Mesenteric fat pad (tissue), 1 donor: ENCODE data around the gene CPT1B. TPM values are rescaled to one million over a fixed set of nuclear protein-coding genes. Genes with fewer than 3 reads are reported as not detected.

ENCODE experiments used
- DNase-seq: peaks from one replicate; pipeline ENCODE4 v3.0.0-alpha.2; 2020; ENCODE audit warnings: low spot score
- total RNA-seq: library from RNA; stranded (reverse); fragmentation: NEBNext Ultra II Directional; extraction: Animal tissue kit (Norgen Biotek cat#: 25700); gene quantifications from one replicate; pipeline ENCODE4 v1.2.1, GENCODE V29; 2021
- donor health status: DM: yes; HTN: yes; CAD: no.

CPT1B gene
- total RNA-seq, 1 donor from 2014 or later, result 10.4 TPM

DNA sequence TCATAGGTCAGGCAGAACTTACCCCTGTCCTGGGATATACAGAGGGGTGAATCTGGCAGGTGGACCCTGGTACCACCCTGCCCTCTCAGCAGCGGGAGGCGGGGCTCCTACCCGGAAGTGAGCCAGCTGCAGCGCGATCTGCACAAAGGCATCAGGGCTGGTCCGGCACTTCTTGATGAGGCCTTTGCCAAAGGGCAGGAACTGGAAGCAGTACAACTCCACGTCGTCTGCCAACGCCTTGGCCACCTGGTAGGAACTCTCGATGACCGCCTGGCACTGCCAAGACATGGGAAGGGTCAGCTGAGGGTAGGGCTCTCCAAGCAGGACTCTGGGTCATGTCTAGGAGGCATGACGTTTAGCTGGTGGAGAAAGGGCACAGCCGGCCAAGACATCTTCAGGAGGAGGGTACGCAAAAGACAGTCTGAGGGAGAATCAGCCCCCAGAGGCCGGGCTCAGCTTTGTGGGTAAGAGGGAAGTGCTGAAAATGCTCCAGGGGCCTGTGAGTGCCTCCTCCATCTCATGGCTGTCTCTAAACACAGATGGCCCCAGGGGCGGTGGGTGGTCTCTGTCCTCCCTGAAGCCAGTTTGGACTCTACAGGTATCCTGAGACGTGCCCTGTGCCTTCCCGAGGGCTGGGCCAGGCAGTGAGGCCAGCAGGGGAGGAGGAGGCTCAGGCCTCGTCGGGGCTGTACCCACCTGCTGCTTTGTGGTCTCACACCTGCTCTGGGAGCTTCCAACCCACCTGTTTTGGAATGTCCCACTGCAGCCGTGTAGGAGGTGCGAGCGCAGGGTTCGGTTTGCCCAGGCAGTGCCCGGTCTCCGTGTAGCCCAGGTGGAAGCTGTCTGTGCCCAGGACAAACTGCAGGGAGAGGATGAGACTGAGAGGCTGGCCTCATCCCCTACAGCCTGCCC, 6.7 kb downstream of the CPT1B start:
- no peak for DNase-seq

DNA sequence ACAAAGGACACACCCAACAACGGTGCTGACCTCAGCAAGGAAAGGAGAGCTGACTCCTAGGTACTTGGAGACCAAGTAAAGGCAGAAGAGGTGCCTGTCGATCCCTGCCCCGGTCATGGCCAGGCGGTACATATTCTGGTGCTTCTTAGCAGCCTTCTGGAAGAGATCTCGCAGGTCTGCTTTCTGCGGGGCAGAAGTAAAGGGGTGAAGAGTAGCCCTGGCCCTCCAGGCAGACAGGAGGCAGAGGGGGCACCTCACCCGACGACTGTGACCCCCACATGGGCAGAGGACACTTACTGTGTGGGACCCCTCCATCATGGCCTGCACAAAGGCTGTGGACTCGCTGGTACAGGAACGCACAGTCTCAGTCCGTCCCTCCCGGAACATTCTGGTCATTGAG, 7.4 kb downstream of the CPT1B start:
- no peak for DNase-seq

DNA sequence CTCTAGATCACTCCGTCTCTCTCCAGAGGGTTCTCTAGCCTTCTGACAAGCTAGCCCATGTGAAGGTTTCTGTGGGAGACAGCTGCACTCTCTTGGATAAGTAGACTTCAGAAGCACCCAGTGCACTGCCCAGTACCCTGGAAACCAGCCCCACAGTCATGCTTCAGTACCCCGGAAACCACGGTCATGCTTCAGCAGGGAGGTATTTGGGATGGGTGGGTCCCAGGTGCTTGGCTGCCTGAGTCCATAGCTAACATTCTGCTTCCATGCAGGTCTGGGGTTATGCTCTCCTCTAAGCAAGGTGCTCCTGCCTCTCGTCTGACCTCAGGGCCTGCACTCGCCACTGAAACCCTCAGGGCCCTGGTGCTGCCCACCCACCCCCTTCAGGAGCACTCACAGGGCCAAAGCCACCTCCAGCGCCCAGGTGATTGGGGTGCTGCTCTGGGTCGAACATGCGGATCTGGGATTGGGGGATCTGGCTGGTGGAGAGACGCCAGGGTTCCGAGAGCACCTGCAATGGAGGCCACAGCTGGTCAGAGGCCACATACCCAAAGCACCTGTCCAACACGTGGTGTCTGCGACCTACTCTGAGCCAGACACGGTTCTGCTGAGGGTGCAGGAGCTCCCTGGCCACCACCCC, 8.2 kb downstream of the CPT1B start:
- DNase-seq, result no peak

DNA sequence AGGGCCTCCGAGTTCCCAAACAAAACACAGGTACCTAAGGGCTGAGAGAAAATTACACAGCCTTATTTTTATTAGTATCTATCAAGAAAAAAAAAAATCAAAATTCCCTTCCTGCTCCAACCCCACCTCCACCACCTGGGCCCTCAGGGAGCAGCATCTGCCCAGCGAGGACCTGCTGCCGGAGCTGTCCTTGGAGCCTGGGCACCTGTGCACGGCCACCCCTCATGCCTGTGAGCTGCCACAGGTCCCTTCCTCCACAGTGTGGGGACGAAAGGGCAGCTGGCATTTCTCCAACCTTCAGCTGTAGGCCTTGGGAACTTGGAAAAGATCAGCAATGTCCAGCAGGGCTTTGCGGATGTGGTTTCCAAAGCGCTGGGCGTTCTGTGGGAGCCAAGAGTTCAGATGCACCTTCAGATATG, 9.2 kb downstream of the CPT1B start:
- DNase-seq, result no peak

DNA sequence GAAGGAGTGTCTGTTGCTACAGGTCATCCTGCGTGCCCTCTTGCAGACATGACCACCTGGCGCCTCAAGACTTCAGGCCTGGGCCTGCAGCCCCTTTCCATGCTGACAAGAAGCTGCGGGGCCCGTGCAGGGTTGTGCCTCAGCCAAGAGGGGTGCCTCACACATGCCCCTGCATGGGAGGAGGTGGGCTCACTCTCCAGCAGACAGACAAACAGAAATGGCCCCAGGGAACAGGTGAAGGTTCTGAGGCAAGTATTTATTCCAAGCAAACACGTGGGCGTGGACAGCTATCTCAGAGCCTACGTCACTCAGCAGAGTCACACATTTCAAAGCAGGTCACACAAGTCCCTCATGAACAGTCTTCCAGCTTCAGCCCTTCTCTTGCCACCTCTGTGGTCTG, 9.6 kb downstream of the CPT1B start:
- no peak for DNase-seq

DNA sequence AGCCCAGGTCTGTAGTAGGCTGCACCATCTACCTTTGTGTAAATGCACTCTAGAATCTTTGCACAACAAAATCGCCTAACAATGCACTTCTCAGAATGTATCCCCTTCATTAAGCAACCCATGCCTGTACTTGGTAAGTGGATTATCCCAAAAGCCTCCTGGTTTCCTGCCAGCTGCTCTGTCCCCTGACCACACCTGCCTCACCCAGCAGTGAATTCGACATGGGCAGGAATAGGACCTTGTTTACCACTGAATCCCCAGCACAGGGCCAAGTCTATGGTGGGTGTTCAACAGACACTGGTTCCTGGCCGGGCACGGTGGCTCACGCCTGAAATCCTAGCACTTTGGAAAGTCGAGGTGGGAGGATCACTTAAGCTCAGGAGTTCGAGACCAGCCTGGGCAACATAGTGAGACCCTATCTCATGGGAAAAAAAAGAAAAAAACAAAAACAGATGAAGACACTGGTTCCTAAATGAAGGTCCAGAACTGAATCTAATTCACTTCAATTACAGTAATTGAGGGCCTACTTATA, 10.4 kb downstream of the CPT1B start:
- no peak for DNase-seq

DNA sequence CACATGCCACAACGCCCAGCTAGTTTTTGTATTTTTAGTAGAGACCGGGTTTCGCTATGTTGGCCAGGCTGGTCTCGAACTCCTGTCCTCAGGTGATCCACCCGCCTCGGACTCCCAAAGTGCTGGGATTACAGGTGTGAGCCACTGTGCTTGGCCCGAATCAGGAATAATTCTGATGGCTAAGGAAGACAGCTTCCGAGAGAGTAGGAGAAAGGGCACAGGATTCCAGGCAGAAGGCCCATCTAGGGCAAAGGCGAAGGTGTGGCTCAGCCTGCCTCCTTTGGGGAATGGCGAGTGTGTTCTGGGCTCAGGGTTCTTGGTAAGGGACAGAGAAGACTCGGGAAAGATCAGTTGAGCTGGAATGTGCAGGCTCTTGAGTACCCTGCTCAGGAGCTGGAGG, 13.9 kb downstream of the CPT1B start:
- no peak for DNase-seq

DNA sequence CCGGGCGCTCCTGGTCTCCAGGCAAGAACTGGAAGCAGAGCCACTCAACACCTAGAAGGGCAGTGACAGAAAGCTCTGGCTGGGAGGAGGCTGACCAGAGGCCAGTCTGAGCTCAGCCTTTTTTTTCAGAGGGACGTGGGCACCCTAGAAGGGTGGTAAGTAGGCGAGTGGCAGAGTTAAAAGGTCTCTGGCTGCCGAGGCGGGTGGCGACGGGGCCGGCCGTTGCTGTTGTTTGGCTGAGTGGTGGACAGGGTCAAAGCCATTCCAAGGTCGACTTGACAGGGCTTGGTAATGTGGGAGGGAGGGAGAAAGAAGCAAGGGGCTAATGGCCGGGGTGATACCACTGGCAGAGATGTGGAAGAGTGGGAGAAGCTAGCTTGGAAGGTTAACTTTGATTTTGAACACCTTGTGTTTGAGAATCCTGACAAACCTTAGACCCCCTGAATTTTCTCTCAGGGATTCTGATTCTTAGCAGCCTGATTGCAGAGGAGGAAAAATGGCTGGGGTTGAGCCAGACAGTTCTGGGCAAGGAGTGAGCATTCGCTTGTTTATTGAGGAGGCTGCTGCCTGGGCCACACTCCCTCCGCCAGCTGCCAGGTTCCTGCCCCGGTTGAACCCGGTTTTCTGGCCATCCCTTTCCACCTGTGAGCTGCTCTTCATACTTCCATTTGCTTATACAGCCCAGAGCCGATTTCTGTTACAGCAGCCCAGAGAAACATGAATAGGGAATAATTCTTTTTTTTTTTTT, 14.6 kb downstream of the CPT1B start:
- DNase-seq, result no peak

DNA sequence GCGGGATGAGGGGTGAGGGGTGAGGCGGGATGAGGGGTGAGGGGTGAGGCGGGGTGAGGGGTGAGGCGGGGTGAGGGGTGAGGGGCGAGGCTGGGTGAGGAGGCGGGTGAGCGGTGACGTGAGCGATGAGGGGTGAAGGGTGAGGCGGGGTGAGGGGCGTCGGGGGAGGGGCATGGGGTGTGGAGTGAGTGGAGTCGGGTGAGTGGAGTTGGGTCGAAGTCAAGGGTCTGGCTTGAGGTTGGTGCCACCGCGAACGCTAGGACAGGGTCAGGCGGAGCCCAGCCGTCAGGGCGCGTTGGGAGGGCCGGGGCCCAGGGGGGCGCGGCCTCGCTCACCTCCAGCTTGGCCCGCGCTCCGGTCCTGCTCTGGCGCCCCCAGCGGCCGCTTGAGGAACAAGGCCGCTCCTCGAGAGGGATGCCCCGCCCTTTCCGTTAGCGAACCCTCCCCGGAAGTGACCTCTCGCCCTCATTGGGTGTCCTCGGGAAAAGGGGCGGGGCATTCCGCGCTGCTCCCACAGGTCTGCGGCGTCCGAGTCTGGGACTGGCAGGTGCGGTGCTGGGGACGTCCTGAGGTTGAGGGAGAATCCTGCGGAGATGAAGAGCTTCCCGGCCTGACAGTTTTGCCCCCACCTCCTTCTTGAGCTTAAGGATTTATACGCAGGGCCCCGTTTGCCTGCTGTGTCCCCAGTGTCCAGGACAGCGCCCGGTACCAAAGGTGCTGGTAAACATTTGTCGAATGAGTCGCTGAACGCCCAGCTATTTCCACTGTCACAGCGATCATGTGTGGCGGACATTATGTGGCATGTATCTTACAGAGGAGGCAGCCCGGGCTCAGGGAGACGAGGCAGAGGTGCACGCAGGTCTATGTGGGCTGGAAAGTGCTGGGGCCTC, 15.5 kb downstream of the CPT1B start, which contains the start of gene SYCE3:
Gene SYCE3 (minus strand): TSS at position 397 of the 890 bp plus-strand sequence. CDS start 6,514 bp downstream, outside the sequence.
- peak; percentile 99 for DNase-seq

DNA sequence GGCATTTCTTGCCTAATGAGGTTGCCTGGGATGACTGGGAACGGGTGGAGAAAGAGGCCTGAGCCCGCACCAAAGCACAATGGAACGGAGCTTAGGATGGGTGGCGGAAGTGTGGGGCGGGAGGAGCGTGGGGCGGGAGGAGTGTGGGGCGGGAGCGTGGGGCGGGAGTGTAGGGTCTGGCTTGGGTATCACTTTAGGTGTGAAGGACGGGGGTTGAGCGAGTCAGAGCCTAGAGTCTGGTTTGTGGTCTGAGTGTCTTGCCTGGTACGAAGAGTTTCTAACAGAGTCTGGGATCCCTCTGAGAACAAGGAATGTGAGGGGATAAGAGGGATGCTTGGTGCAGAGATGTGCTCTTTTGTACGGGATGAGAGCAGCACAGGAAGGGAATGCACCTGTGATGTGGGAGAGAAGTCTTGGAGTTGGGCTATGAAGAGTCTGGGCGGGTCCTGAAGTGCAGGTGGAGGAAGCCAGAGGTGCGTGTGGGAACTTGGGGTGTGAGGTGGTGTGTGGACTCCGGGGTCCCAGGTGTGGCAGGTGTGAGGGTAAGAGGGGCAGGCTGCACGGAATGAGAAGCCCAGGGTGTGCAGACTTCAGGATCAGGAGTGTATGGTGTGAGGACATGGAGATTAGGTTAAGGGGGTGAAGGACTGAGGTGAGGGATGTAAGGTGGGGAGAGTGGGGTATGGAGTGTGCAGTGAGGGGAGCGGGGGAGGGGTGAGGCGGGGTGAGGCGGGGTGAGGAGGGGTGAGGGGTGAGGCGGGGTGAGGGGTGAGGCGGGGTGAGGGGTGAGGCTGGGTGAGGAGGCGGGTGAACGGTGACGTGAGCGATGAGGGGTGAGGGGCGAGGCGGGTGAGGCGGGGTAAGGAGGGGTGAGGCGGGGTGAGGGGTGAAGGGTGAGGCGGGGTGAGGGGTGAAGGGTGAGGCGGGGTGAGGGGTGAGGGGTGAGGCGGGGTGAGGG, 16.5 kb downstream of the CPT1B start:
- DNase-seq, result no peak

DNA sequence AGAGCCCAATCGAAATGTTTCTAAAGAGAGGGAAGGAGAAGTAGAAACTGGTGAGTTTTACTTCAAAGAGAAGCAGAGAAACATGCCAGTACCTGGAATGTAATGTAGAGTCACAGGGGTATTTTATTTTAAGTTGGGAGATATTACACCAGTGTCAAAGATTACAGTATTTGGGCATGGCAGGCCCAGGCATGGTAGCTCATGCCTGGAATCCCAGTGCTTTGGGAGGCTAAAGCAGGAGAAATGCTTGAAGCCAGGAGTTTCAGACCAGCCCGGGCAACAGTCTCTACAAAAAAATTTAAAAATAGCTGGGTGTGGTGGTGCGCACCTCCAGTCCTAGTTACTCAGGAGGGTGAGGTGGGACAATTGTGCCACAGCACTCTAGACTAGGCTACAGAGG, 18.2 kb downstream of the CPT1B start:
- DNase-seq, result no peak

DNA sequence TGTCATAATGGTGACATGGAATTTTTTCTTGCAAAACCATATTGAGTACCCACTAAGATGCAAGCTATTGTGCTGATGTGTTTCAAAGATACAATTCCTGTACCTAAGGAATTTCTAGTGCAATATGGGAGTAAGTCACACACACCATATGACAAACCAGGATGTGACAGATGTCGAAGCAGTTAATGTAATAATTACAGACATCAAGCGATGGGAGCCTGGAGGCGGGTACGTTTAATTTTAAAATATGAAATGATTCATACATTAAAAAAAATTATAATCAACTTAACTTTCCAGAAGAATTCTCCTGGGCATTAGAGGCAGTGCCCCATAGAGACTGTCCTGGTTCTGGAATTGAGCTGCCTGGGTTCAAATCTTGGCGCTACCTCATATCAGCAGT, 21.5 kb downstream of the CPT1B start:
- no peak for DNase-seq

DNA sequence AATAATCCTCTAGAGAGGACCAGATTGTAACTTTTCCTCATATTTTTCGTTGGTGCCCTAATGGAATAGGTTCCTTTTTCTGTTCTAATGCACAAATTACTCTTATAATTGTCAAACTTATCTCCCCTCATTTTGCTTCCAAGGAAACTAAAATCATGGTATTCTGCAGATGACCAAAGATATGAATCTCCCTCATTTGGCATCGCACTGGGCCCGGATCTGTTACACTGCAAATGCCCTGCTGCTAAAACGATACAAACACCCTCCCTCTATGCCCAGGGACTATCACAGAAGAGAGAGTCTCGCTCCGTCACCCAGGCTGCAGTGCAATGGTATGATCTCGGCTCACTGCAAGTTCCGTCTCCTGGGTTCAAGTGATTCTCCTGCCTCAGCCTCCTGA, 24.9 kb downstream of the CPT1B start:
- no peak for DNase-seq

DNA sequence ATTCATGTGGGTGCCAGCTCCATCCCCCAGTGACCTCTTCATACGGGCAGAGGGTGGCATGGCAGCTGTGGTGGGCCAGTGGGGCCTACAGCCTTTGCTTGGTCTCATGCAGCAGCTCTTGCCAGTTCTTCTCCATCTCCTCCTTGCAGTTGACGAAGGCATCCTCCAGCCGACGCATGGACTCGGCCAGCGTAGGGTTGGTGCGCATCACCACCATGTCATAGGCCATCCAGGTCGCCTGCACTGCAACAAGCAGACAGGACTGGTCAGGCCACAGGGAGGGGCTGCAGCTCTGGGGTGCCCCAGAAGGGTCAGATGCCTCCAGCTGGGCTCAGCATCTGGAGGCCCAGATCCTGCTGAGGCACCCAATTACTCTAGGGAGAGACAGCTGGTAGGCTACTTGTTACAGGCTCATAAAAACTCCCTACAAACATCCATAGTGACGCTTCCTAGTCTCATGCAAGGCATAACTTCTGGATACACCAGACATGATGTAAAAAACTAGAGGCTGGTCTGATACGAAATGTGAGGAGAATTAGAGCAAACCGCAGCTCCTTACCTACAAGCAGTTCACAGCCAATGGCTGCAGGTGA, 27.0 kb downstream of the CPT1B start:
- no peak for DNase-seq

DNA sequence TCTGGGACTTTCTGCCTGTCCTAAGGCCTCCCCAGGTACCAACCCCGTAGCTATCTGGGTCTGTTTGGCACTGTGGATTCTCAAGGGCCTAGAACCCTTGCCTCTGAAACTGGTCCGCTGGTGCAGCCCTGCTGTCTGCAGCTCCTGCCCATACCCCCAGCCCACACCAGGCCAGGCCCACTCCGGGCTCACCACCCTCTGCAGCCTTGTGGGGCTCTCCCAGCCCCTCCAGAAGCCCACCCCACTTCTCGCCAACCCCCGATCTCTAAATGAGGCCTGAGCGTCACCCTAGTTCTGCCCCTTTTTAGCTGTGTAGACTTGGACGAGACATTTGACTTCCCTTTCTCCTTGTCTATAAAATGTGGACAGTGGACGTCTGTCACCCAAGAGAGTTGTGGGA, 27.8 kb downstream of the CPT1B start:
- DNase-seq, result no peak

DNA sequence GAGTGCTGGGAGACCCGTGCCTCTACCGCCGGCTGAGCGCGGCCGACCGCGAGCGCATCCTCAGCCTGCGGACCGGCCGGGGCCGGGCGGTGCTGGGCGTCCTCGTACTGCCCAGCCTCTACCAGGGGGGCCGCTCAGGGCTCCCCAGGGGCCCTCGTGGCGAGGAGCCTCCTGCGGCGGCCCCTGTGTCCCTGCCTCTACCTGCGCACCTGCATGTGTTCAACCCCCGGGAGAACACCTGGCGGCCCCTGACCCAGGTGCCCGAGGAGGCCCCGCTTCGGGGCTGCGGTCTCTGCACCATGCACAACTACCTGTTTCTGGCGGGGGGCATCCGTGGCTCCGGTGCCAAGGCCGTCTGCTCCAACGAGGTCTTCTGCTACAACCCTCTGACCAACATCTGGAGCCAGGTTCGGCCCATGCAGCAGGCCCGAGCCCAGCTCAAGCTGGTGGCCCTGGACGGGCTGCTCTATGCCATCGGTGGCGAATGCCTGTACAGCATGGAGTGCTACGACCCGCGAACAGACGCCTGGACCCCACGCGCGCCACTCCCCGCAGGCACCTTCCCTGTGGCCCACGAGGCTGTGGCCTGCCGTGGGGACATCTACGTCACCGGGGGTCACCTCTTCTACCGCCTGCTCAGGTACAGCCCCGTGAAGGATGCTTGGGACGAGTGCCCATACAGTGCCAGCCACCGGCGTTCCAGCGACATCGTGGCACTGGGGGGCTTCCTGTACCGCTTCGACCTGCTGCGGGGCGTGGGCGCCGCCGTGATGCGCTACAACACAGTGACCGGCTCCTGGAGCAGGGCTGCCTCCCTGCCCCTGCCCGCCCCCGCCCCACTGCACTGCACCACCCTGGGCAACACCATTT, 29.1 kb downstream of the CPT1B start:
- no peak for DNase-seq

DNA sequence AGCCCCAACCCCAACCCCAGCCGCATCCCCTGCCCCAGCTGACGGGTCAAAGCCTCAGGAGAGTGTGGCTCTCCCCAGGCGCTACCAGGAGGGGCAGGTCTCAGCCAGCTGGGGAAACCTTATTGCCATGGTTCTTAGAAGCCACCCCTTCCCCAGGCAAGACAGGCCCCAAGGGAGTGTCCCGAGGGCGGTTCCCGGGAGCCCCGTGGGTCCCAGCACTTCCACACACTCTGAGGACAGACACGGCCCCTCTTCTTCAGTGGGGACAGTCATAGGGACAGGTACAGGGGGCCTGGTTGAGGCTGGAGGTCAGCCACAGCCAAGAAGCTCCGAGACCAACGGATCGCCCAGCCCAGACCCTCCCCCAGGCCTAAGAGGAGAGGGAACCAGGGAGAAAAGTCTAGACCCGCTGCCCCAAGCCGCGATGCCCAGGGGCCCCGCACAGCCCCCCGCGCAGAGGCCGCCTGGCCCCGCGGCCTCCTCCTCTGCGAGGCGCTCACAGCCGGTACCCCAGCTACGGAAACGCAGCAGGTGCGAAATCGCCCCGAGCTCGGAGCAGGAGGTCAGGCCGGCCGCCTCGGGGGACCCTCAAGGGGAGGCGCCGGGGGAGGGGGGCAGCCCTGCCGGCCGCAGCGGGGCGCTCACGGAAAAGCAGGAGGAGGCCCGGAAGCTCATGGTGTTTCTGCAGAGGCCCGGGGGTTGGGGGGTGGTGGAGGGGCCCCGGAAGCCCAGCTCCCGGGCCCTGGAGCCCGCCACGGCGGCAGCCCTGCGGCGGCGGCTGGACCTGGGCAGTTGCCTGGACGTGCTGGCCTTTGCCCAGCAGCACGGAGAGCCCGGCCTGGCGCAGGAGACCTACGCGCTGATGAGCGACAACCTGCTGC, 29.9 kb downstream of the CPT1B start:
- DNase-seq, result no peak
